Gastrocnemius medialis (tissue), 4 donors: ENCODE results near the gene MTRFR. TPM values are rescaled to one million over a fixed set of nuclear protein-coding genes. Genes with fewer than 3 reads are reported as not detected.

Source experiments
- ATAC-seq, 2 donors: fragments of 150-250 bp; one replicate each; pipeline ENCODE4 v1.9.1; 2016
- DNase-seq, 2 donors: peaks; one replicate each; pipeline ENCODE4 v3.0.0-alpha.2; 2019
- H3K27ac ChIP-seq, 4 donors: fragments of 200-600 bp; sonication (generic); 1 replicate in 1 of 4; 2 replicates in 3 of 4; pipeline ENCODE4 v1.5.1; 2016 to 2018; ENCODE audit warnings: mild to moderate bottlenecking in 2 of 4, moderate library complexity in 1 of 4
- H3K27me3 ChIP-seq, 3 donors: fragments of 200-600 bp; sonication (generic) in 2 of 3; 1 replicate in 1 of 3; 2 replicates in 2 of 3; pipeline versions ENCODE4 v1.5.1 to v1.6.0; 2016 to 2019; ENCODE audit warnings: mild to moderate bottlenecking in 1 of 3, moderate library complexity in 1 of 3
- H3K36me3 ChIP-seq, 2 donors: fragments of 200-600 bp; sonication (generic) in 1 of 2; one replicate each; pipeline ENCODE4 v1.5.1; 2017 to 2018
- H3K4me1 ChIP-seq, 2 donors: fragments of 200-600 bp; sonication (generic) in 1 of 2; one replicate each; pipeline ENCODE4 v1.5.1; 2016 to 2017; ENCODE audit warnings: mild to moderate bottlenecking in 2 of 2
- H3K4me3 ChIP-seq, 4 donors: fragments of 200-600 bp; sonication (generic) in 3 of 4; 1 replicate in 1 of 4; 2 replicates in 3 of 4; pipeline ENCODE4 v1.5.1; 2016 to 2019; ENCODE audit warnings: mild to moderate bottlenecking in 2 of 4
- H3K9me3 ChIP-seq, 3 donors: fragments of 200-600 bp; sonication (generic) in 2 of 3; 1 replicate in 1 of 3; 2 replicates in 2 of 3; pipeline ENCODE4 v1.5.1; 2016 to 2019
- CTCF ChIP-seq, 5 experiments: fragments of 450-650 bp in 3 of 5; fragments of 200-600 bp in 2 of 5; sonication (generic) in 2 of 5; IDR thresholded peaks in 4 of 5; conservative IDR thresholded peaks in 1 of 5; 1 replicate in 4 of 5; 2 replicates in 1 of 5; pipeline ENCODE4 v1.5.1; 2016 to 2019; ENCODE audit warnings: antibody characterized with exemption in 5 of 5, mild to moderate bottlenecking in 3 of 5, moderate library complexity in 3 of 5
- POLR2A ChIP-seq, 2 donors: fragments of 450-650 bp; IDR thresholded peaks; one replicate each; pipeline ENCODE4 v1.6.1; 2017; ENCODE audit warnings: antibody characterized with exemption in 2 of 2, mild to moderate bottlenecking in 2 of 2, moderate library complexity in 2 of 2
- in situ Hi-C, 4 donors: fragments of 200-750 bp; cut with MboI; loops; one replicate each; pipeline versions ENCODE4 v1.15.0 to v1.8.0; 2017; ENCODE audit warnings: low sequenced_read_pairs in 4 of 4
- intact Hi-C: fragments of 100-400 bp; cut with DNase I; formaldehyde crosslinking; loops from one replicate; pipeline ENCODE4 v1.15.1; 2023; ENCODE audit warnings: low total_unique reads
- total RNA-seq, 4 donors: library from RNA; depleted of rRNA; stranded (reverse); fragments of >200 nt; gene quantifications; one replicate each; pipeline versions ENCODE4 v1.1.0 to v1.2.3, GENCODE V29; 2016

Gene MTRFR
- total RNA-seq, 4 donors from 2014 or later = 4.7 to 14.1 (median 5.6) TPM

- H3K4me3 ChIP-seq = peak overlapping the region; percentile 59 to 94 (median 89)
- H3K9me3 ChIP-seq = no peaks in the 10 kb centered on the region
- peak overlapping the region; percentile 93 to 99 (median 96) for H3K27ac ChIP-seq
- no peaks in the 10 kb centered on the region for H3K27me3 ChIP-seq
- TF ChIP-seq CTCF (IDR thresholded peaks at IDR 0.05 in 4 of 5, conservative IDR thresholded peaks at IDR 0.05 in 1 of 5) = no peak
- no peak for TF ChIP-seq POLR2A (IDR thresholded peaks at IDR 0.05)
- in situ Hi-C loops (loop anchor here in 2 of 4 donors (10.0 kb wide), 2 partner anchors 187 to 257 kb away; partner anchors contain the start of gene OGFOD2 (in 1 of the 2)), intact Hi-C loops (loop anchor here (1.0 to 5.0 kb wide), 5 partner anchors 39 to 257 kb away; partner anchors contain the start of genes ARL6IP4, CDK2AP1, OGFOD2 and SBNO1)
- peaks cover 0 to 9% of the 10 kb centered on the region in 2 donors for H3K36me3 ChIP-seq
- H3K4me1 ChIP-seq = peaks cover 25 to 30% of the 10 kb centered on the region in 2 donors
- DNase-seq = no peak
- no peak for ATAC-seq
Observed at GRCh38 chr12:123231931-123232330, 1.3 kb upstream of the MTRFR start.

GRCh38 chr12:123232472-123232806, 797 bp upstream of the MTRFR start:
- H3K27me3 ChIP-seq = no peaks in the 10 kb centered on the region

GRCh38 chr12:123233505-123234308, 471 bp downstream of the MTRFR start:
- no peaks in the 10 kb centered on the region for H3K27me3 ChIP-seq
- ATAC-seq (peak; percentile 22 to 31), DNase-seq (no peak)
- H3K27ac ChIP-seq = peak overlapping the region; percentile 95 to 99 (median 97)
- no peaks in the 10 kb centered on the region for H3K9me3 ChIP-seq
- intact Hi-C loops (loop anchor here (2.0 to 5.0 kb wide), 4 partner anchors 37 to 259 kb away; partner anchors contain the start of genes CDK2AP1, OGFOD2 and SBNO1), in situ Hi-C loops (loop anchor here in 2 of 4 donors (10.0 kb wide), 2 partner anchors 189 to 259 kb away; partner anchors contain the start of gene OGFOD2 (in 1 of the 2))
- peaks cover 29 to 33% of the 10 kb centered on the region in 2 donors for H3K4me1 ChIP-seq
- peaks cover 0 to 9% of the 10 kb centered on the region in 2 donors for H3K36me3 ChIP-seq
- peak overlapping the region; percentile 88 to 96 (median 92) for H3K4me3 ChIP-seq
- TF ChIP-seq POLR2A (IDR thresholded peaks at IDR 0.05) = no peak
- TF ChIP-seq CTCF (IDR thresholded peaks at IDR 0.05 in 4 of 5, conservative IDR thresholded peaks at IDR 0.05 in 1 of 5) = no peak

More at GRCh38 chr12:123232472-123232806, 797 bp upstream of the MTRFR start:
- peak in 1 of 2 donors; percentile 10 for DNase-seq
- TF ChIP-seq CTCF (IDR thresholded peaks at IDR 0.05 in 4 of 5, conservative IDR thresholded peaks at IDR 0.05 in 1 of 5) = no peak
- no peak for TF ChIP-seq POLR2A (IDR thresholded peaks at IDR 0.05)
- peak overlapping the region; percentile 59 to 94 (median 89) for H3K4me3 ChIP-seq
- peaks cover 25 to 30% of the 10 kb centered on the region in 2 donors for H3K4me1 ChIP-seq
- peak overlapping the region; percentile 93 to 99 (median 96) for H3K27ac ChIP-seq
- in situ Hi-C loops = loop anchor here in 2 of 4 donors (10.0 kb wide), 2 partner anchors 188 to 258 kb away; partner anchors contain the start of gene OGFOD2 (in 1 of the 2)
- no peaks in the 10 kb centered on the region for H3K9me3 ChIP-seq
- ATAC-seq = peak; percentile 8 to 9
- peaks cover 0 to 9% of the 10 kb centered on the region in 2 donors for H3K36me3 ChIP-seq
- intact Hi-C loops = loop anchor here (1.0 to 5.0 kb wide), 5 partner anchors 38 to 258 kb away; partner anchors contain the start of genes ARL6IP4, CDK2AP1, OGFOD2 and SBNO1

- no peaks in the 10 kb centered on the region for H3K9me3 ChIP-seq
- H3K27ac ChIP-seq = peak overlapping the region in 1 of 4 donors; percentile 25
- ATAC-seq = no peak
- in situ Hi-C loops = loop anchor here in 2 of 4 donors (10.0 kb wide), 2 partner anchors 193 to 263 kb away; partner anchors contain the start of gene OGFOD2 (in 1 of the 2)
- H3K4me3 ChIP-seq = no peak overlapping the region
- intact Hi-C loops = loop anchor here (2.0 kb wide), 1 partner anchor 195 kb away; no protein-coding TSS in a partner anchor
- peaks cover 30 to 33% of the 10 kb centered on the region in 2 donors for H3K4me1 ChIP-seq
- no peaks in the 10 kb centered on the region for H3K27me3 ChIP-seq
- H3K36me3 ChIP-seq = peaks cover 0 to 9% of the 10 kb centered on the region in 2 donors
- DNase-seq = peak; percentile 16 to 33
- TF ChIP-seq POLR2A (IDR thresholded peaks at IDR 0.05) (no peak), CTCF (IDR thresholded peaks at IDR 0.05 in 4 of 5, conservative IDR thresholded peaks at IDR 0.05 in 1 of 5) (peak; percentile 47 to 80 (median 60))
Observed at GRCh38 chr12:123237646-123238329, 4.6 kb downstream of the MTRFR start.
